ENCODE measurements around the gene CES1. TPM values are rescaled to one million over a fixed set of nuclear protein-coding genes. Genes with fewer than 3 reads are reported as not detected.
"Not testable (repeated sequence)": the region's sequence is repeated elsewhere in the genome, so short reads cannot be mapped to it uniquely, and the experiment has no call there.

Gene CES1
- total RNA-seq, 6 experiments from 2014 or later: 847 to 4,059 (median 1,770) TPM

- Histone ChIP-seq H3K36me3 (peaks cover 0 to 90% (median 27%) of the 10 kb centered on the region in 4 donors), H3K4me1 (no peaks in the 10 kb centered on the region), H3K4me3 (no peak overlapping the region), H3K9me3 (no peaks in the 10 kb centered on the region), H3K27ac (no peak overlapping the region), H3K27me3 (no peaks in the 10 kb centered on the region)
- 70% methylated on average over 2 of the region's 4 CpGs for WGBS (ENCODE audit: insufficient coverage, low coverage, low lambda C conversion rate, missing lambda C conversion rate)
- TF ChIP-seq POLR2A (IDR thresholded peaks at IDR 0.05) (no peak), CTCF (IDR thresholded peaks at IDR 0.05) (no peak)
- ATAC-seq: peak in 1 of 4 donors; percentile 9
- intact Hi-C loops (cut with DNase I): no loop called here
- DNase-seq: peak in 1 of 3 donors; percentile 46
These were observed 17.6 kb downstream of the CES1 start for GRCh38 chr16:55815320-55815719.

GRCh38 chr16:55814174-55814573 is 18.7 kb downstream of the CES1 start:
- peaks cover 0 to 93% (median 25%) of the 10 kb centered on the region in 4 donors for H3K36me3 ChIP-seq
- H3K27me3 ChIP-seq; H3K27ac ChIP-seq; ATAC-seq; intact Hi-C loops (cut with DNase I); H3K9me3 ChIP-seq; H3K4me3 ChIP-seq; H3K4me1 ChIP-seq: not testable (repeated sequence)
- WGBS (ENCODE audit: insufficient coverage, low coverage, low lambda C conversion rate, missing lambda C conversion rate): 44% methylated on average over 2 of the region's 2 CpGs
- DNase-seq: peak in 1 of 3 donors; percentile 2

- peaks cover 0 to 93% (median 23%) of the 10 kb centered on the region in 4 donors for H3K36me3 ChIP-seq
- H3K27me3 ChIP-seq; H3K27ac ChIP-seq; H3K4me3 ChIP-seq; ATAC-seq; H3K4me1 ChIP-seq; H3K9me3 ChIP-seq; intact Hi-C loops (cut with DNase I): not testable (repeated sequence)
- peak in 1 of 3 donors; percentile 32 for DNase-seq
- 69% methylated on average over 6 of the region's 9 CpGs for WGBS (ENCODE audit: insufficient coverage, low coverage, low lambda C conversion rate, missing lambda C conversion rate)
These were observed 19.2 kb downstream of the CES1 start for GRCh38 chr16:55813730-55814129.

GRCh38 chr16:55812951-55813350 is 19.9 kb downstream of the CES1 start:
- Histone ChIP-seq H3K27ac (no peak overlapping the region), H3K4me3 (no peak overlapping the region), H3K36me3 (peaks cover 0 to 93% (median 22%) of the 10 kb centered on the region in 4 donors), H3K9me3 (no peaks in the 10 kb centered on the region), H3K27me3 (no peaks in the 10 kb centered on the region), H3K4me1 (peaks cover 0 to 5% (median 0%) of the 10 kb centered on the region in 4 donors)
- peak in 1 of 4 donors; percentile 8 for ATAC-seq
- intact Hi-C loops (cut with DNase I): no loop called here
- TF ChIP-seq POLR2A (IDR thresholded peaks at IDR 0.05): no peak
- TF ChIP-seq CTCF (IDR thresholded peaks at IDR 0.05): no peak
- DNase-seq: peak in 1 of 3 donors; percentile 40
- WGBS (ENCODE audit: insufficient coverage, low coverage, low lambda C conversion rate, missing lambda C conversion rate): no CpG with 5 or more reads among the region's 2 CpGs

- DNase-seq (no peak), ATAC-seq (no peak)
- intact Hi-C loops (cut with DNase I): no loop called here
These were observed 21.1 kb downstream of the CES1 start for GRCh38 chr16:55811811-55812210.

More at GRCh38 chr16:55811811-55812210, 21.1 kb downstream of the CES1 start:
- peaks cover 0 to 5% (median 0%) of the 10 kb centered on the region in 4 donors for H3K4me1 ChIP-seq
- H3K27ac ChIP-seq: peak overlapping the region in 1 of 3 donors; percentile 14
- H3K27me3 ChIP-seq: no peaks in the 10 kb centered on the region
- H3K4me3 ChIP-seq: no peak overlapping the region
- TF ChIP-seq POLR2A (IDR thresholded peaks at IDR 0.05) (no peak), CTCF (IDR thresholded peaks at IDR 0.05) (no peak)
- WGBS (ENCODE audit: insufficient coverage, low coverage, low lambda C conversion rate, missing lambda C conversion rate): 62% methylated on average over 3 of the region's 4 CpGs
- no peaks in the 10 kb centered on the region for H3K9me3 ChIP-seq
- H3K36me3 ChIP-seq: peaks cover 0 to 82% (median 19%) of the 10 kb centered on the region in 4 donors

Measured in right lobe of liver (tissue), 6 donors.